H9 (cell line): ENCODE measurements around the gene DNAI2. TPM values are rescaled to one million over a fixed set of nuclear protein-coding genes. Genes with fewer than 3 reads are reported as not detected.

Experiments
- DNase-seq: peaks from one replicate; pipeline ENCODE4 v3.0.0-alpha.2; 2017
- H2AFZ ChIP-seq: one replicate; pipeline ENCODE4 v1.6.1; 2013; ENCODE audit warnings: mild to moderate bottlenecking, low read length, control low read depth, moderate library complexity
- H2AK5ac ChIP-seq: 2 replicates; pipeline ENCODE4 v1.6.1; 2013; ENCODE audit warnings: low read length, control low read depth, mixed read lengths; ENCODE audit not compliant: insufficient read length
- H2BK120ac ChIP-seq: one replicate; pipeline ENCODE4 v1.6.1; 2013; ENCODE audit warnings: low read depth, mild to moderate bottlenecking, low read length, control low read depth, inconsistent platforms; ENCODE audit not compliant: poor library complexity, severe bottlenecking
- H2BK12ac ChIP-seq: 2 replicates; pipeline ENCODE4 v1.6.1; 2013; ENCODE audit warnings: low read length, control low read depth, mixed read lengths, low read depth; ENCODE audit not compliant: insufficient read length
- H2BK15ac ChIP-seq: 2 replicates; pipeline ENCODE4 v1.6.1; 2013; ENCODE audit warnings: low read depth, low read length, control low read depth
- H2BK20ac ChIP-seq: one replicate; pipeline ENCODE4 v1.6.1; 2013; ENCODE audit warnings: low read depth, mild to moderate bottlenecking, low read length, control low read depth, inconsistent platforms; ENCODE audit not compliant: poor library complexity, severe bottlenecking
- H2BK5ac ChIP-seq: 2 replicates; pipeline ENCODE4 v1.6.1; 2013; ENCODE audit warnings: low read length, control low read depth, mixed read lengths; ENCODE audit not compliant: insufficient read length
- H3K14ac ChIP-seq: 2 replicates; pipeline ENCODE4 v1.6.1; 2013; ENCODE audit warnings: low read length, control low read depth; ENCODE audit not compliant: insufficient read depth
- H3K18ac ChIP-seq: 2 replicates; pipeline ENCODE4 v1.6.1; 2013; ENCODE audit warnings: low read depth, mild to moderate bottlenecking, mixed read lengths, low read length, control low read depth; ENCODE audit not compliant: insufficient read length
- H3K23ac ChIP-seq: 2 replicates; pipeline ENCODE4 v1.6.1; 2013; ENCODE audit warnings: low read length, control low read depth, mixed read lengths, low read depth; ENCODE audit not compliant: insufficient read length
- H3K23me2 ChIP-seq: 2 replicates; pipeline ENCODE4 v1.6.1; 2013; ENCODE audit warnings: low read depth, mild to moderate bottlenecking, mixed read lengths, low read length, control low read depth; ENCODE audit not compliant: insufficient read length, poor library complexity, severe bottlenecking
- H3K27ac ChIP-seq: 2 replicates; pipeline ENCODE4 v1.5.1; 2013; ENCODE audit warnings: low read length, control low read depth, mixed read lengths, low read depth; ENCODE audit not compliant: insufficient read length
- H3K27me3 ChIP-seq: 2 replicates; pipeline ENCODE4 v1.6.1; 2013; ENCODE audit warnings: low read length, control low read depth, inconsistent platforms; ENCODE audit not compliant: insufficient read depth
- H3K4ac ChIP-seq: 2 replicates; pipeline ENCODE4 v1.6.1; 2013; ENCODE audit warnings: low read depth, mild to moderate bottlenecking, control low read depth, inconsistent platforms, low read length, moderate library complexity
- H3K4me1 ChIP-seq: 2 replicates; pipeline ENCODE4 v1.6.1; 2013; ENCODE audit warnings: low read length, control low read depth, inconsistent platforms; ENCODE audit not compliant: insufficient read depth
- H3K4me2 ChIP-seq: 2 replicates; pipeline ENCODE4 v1.6.1; 2013; ENCODE audit warnings: low read length, control low read depth, mixed read lengths; ENCODE audit not compliant: insufficient read length, insufficient read depth
- H3K56ac ChIP-seq: 2 replicates; pipeline ENCODE4 v1.6.1; 2013; ENCODE audit warnings: low read depth, mild to moderate bottlenecking, mixed read lengths, low read length, control low read depth; ENCODE audit not compliant: insufficient read length
- H3K79me1 ChIP-seq: 2 replicates; pipeline ENCODE4 v1.6.1; 2013; ENCODE audit warnings: low read depth, mild to moderate bottlenecking, moderate library complexity, low read length, control low read depth, inconsistent platforms; ENCODE audit not compliant: insufficient read depth, poor library complexity, severe bottlenecking
- H3K79me2 ChIP-seq: 2 replicates; pipeline ENCODE4 v1.6.1; 2013; ENCODE audit warnings: low read length, control low read depth, inconsistent platforms; ENCODE audit not compliant: insufficient read depth
- H3K9ac ChIP-seq: 2 replicates; pipeline ENCODE4 v1.6.1; 2013; ENCODE audit warnings: low read length, control low read depth, mixed read lengths; ENCODE audit not compliant: insufficient read length; ENCODE audit errors: extremely low read depth
- H3K9me3 ChIP-seq: one replicate; pipeline ENCODE4 v1.6.1; 2013; ENCODE audit warnings: low read depth, low read length, inconsistent platforms; ENCODE audit not compliant: control insufficient read depth
- H3T11ph ChIP-seq: one replicate; pipeline ENCODE4 v1.6.1; 2013; ENCODE audit warnings: mild to moderate bottlenecking, low read length, control low read depth, inconsistent platforms
- H4K20me1 ChIP-seq: one replicate; pipeline ENCODE4 v1.6.1; 2013; ENCODE audit not compliant: control insufficient read depth, insufficient read length, insufficient read depth
- H4K5ac ChIP-seq: 2 replicates; pipeline ENCODE4 v1.6.1; 2013; ENCODE audit warnings: low read depth, mild to moderate bottlenecking, mixed read lengths, low read length, control low read depth; ENCODE audit not compliant: insufficient read length
- H4K8ac ChIP-seq: replicated peaks from 2 replicates; pipeline ENCODE4 v1.6.1; 2013; ENCODE audit warnings: low read length, control low read depth, mixed read lengths, low read depth; ENCODE audit not compliant: insufficient read length
- H4K91ac ChIP-seq: 2 replicates; pipeline ENCODE4 v1.6.1; 2013; ENCODE audit warnings: low read depth, mild to moderate bottlenecking, moderate library complexity, mixed read lengths, low read length, control low read depth; ENCODE audit not compliant: insufficient read length
- H3K27ac Mint-ChIP-seq, 3 experiments: 2 replicates in 2 of 3; 3 replicates in 1 of 3; pipeline ENCODE4 v1.8.0; 2020 to 2021; ENCODE audit warnings: mixed read lengths in 3 of 3, mild to moderate bottlenecking in 1 of 3, moderate library complexity in 1 of 3
- H3K27me3 Mint-ChIP-seq: 2 replicates; pipeline ENCODE4 v1.8.0; 2021; ENCODE audit warnings: low read depth, mild to moderate bottlenecking, moderate library complexity, mixed read lengths
- H3K36me3 Mint-ChIP-seq, 3 experiments: 2 replicates in 2 of 3; 3 replicates in 1 of 3; pipeline ENCODE4 v1.8.0; 2020 to 2021; ENCODE audit warnings: low read depth in 3 of 3, mixed read lengths in 3 of 3; ENCODE audit not compliant: insufficient read depth in 1 of 3
- H3K4me1 Mint-ChIP-seq, 2 experiments: 2 replicates each; pipeline ENCODE4 v1.8.0; 2020; ENCODE audit warnings: mixed read lengths in 2 of 2
- H3K4me3 Mint-ChIP-seq, 2 experiments: 2 replicates in 1 of 2; 3 replicates in 1 of 2; pipeline ENCODE4 v1.8.0; 2020 to 2021; ENCODE audit warnings: mild to moderate bottlenecking in 2 of 2, mixed read lengths in 2 of 2, moderate library complexity in 1 of 2
- H3K9me3 Mint-ChIP-seq, 2 experiments: 2 replicates in 1 of 2; 3 replicates in 1 of 2; pipeline ENCODE4 v1.8.0; 2020; ENCODE audit warnings: mild to moderate bottlenecking in 2 of 2, mixed read lengths in 2 of 2, moderate library complexity in 1 of 2
- CTCF ChIP-seq: fragments of 200-600 bp; sonication (generic); conservative IDR thresholded peaks from 3 replicates; pipeline ENCODE4 v1.8.0; 2021; ENCODE audit warnings: antibody characterized with exemption, mild to moderate bottlenecking
- WGBS: extraction: QIAGEN DNeasy Blood & Tissue Kit; methylation state at CpG from one replicate; pipeline ENCODE4 v1.1.7; 2013; ENCODE audit warnings: missing lambda C conversion rate, low lambda C conversion rate, mixed read lengths; ENCODE audit not compliant: insufficient read length; ENCODE audit errors: extremely low coverage; 5-methylcytosine and 5-hydroxymethylcytosine counted together
- total RNA-seq: library from RNA; stranded (reverse); gene quantifications from 2 replicates; pipeline ENCODE4 v1.2.1, GENCODE V29; 2021

DNAI2 gene
- total RNA-seq, 1 experiment from 2014 or later = not detected

- Histone ChIP-seq H3K4me1 (peaks cover 2% of the 10 kb centered on the region; the same call in 1 of the 2 replicates), H4K8ac (no peak overlapping the region), H3K4me2 (peak overlapping the region; percentile 11), H2BK15ac (no peak overlapping the region), H3K9me3 (no peaks in the 10 kb centered on the region), H3K18ac (no peak overlapping the region), H3K4ac (no peak overlapping the region), H3K79me1 (no peaks in the 10 kb centered on the region), H3K23me2 (peaks cover 3% of the 10 kb centered on the region), H2BK20ac (no peak overlapping the region), H4K91ac (no peak overlapping the region), H3K23ac (no peak overlapping the region), H3K27ac (no peak overlapping the region), H3K9ac (no peak overlapping the region), H2AFZ (no peak overlapping the region), H2BK5ac (no peak overlapping the region), H3K56ac (no peak overlapping the region), H4K5ac (no peak overlapping the region), H4K20me1 (no peaks in the 10 kb centered on the region), H2BK120ac (no peak overlapping the region), H3K79me2 (no peaks in the 10 kb centered on the region), H3K27me3 (no peaks in the 10 kb centered on the region), H2AK5ac (no peak overlapping the region), H2BK12ac (no peak overlapping the region), H3T11ph (no peak overlapping the region), H3K14ac (no peak overlapping the region; the same call in 1 of the 2 replicates)
- H3K9me3 Mint-ChIP-seq = no peaks in the 10 kb centered on the region; a peak in 1 of 5 replicates
- TF ChIP-seq CTCF = no peak
- H3K4me1 Mint-ChIP-seq = peaks cover 15 to 36% of the 10 kb centered on the region in 2 experiments
- H3K27ac Mint-ChIP-seq = no peak overlapping the region
- peaks cover 68% of the 10 kb centered on the region for H3K27me3 Mint-ChIP-seq
- DNase-seq = no peak
- no CpG with 5 or more reads among the region's 7 CpGs for WGBS
- H3K4me3 Mint-ChIP-seq = peak overlapping the region in 1 of 2 experiments; percentile 81; a peak in 3 of 5 replicates
- peaks cover 0 to 9% (median 7%) of the 10 kb centered on the region in 3 experiments; a peak in 4 of 7 replicates for H3K36me3 Mint-ChIP-seq
These were observed 86.8 kb downstream of the DNAI2 start for GRCh38 chr17:74360899-74361229.
